Activated CD8-positive, alpha-beta T cell treated with anti-CD3 and anti-CD28 coated beads for 36 hours (primary cell): Measurements from ENCODE around the gene DNMT3L. TPM values are rescaled to one million over a fixed set of nuclear protein-coding genes. Genes with fewer than 3 reads are reported as not detected.
"Not testable (repeated sequence)": the region's sequence is repeated elsewhere in the genome, so short reads cannot be mapped to it uniquely, and the experiment has no call there.

Experiments used
- ATAC-seq: fragments of 200-7000 bp; cut with Tn5 transposase; one replicate; pipeline ENCODE4 v1.10.0; 2021; ENCODE audit warnings: mild to moderate bottlenecking, moderate library complexity
- CTCF ChIA-PET: fragments of 350-600 bp; sonication (Branson Sonifier 250); formaldehyde crosslinking; loops from one replicate; lab custom pipeline; 2021; ENCODE audit warnings: antibody characterized with exemption; lab: Charles Lee
- POLR2A ChIA-PET: fragments of 350-600 bp; sonication (Branson Sonifier 250); formaldehyde crosslinking; loops from one replicate; lab custom pipeline; 2021; ENCODE audit warnings: antibody characterized with exemption; lab: Charles Lee
- DNase-seq: peaks from one replicate; pipeline ENCODE4 v3.0.0-alpha.2; 2020
- H3K27ac Mint-ChIP-seq: one replicate; pipeline ENCODE4 v1.8.0; 2021; ENCODE audit warnings: mild to moderate bottlenecking, mixed read lengths
- H3K27me3 Mint-ChIP-seq: one replicate; pipeline ENCODE4 v1.8.0; 2021; ENCODE audit warnings: mixed read lengths
- H3K36me3 Mint-ChIP-seq: one replicate; pipeline ENCODE4 v1.8.0; 2021; ENCODE audit warnings: low read depth, mixed read lengths
- H3K4me1 Mint-ChIP-seq: one replicate; pipeline ENCODE4 v1.8.0; 2021; ENCODE audit warnings: low read depth, mixed read lengths
- H3K4me3 Mint-ChIP-seq: one replicate; pipeline ENCODE4 v1.8.0; 2021; ENCODE audit warnings: mild to moderate bottlenecking, moderate library complexity, mixed read lengths
- H3K9me3 Mint-ChIP-seq: one replicate; pipeline ENCODE4 v1.8.0; 2021; ENCODE audit warnings: mixed read lengths
- CTCF ChIP-seq: fragments of 200-600 bp; IDR thresholded peaks from one replicate; pipeline ENCODE4 v1.8.0; 2022; ENCODE audit warnings: antibody characterized with exemption, mild to moderate bottlenecking
- intact Hi-C: fragments of 100-400 bp; cut with micrococcal nuclease; formaldehyde crosslinking; loops from one replicate; pipeline ENCODE4 v1.10.0; 2022
- total RNA-seq, 2 experiments: library from RNA; stranded (reverse); gene quantifications; one replicate each; pipeline ENCODE4 v1.2.3, GENCODE V29; 2021

DNMT3L gene
- total RNA-seq, 2 experiments from 2014 or later, result not detected

GRCh38 chr21:44283948-44284347, 22.3 kb upstream of the DNMT3L start:
- H3K4me1 Mint-ChIP-seq, result no peaks in the 10 kb centered on the region
- ATAC-seq, result no peak
- H3K9me3 Mint-ChIP-seq, result no peaks in the 10 kb centered on the region
- POLR2A ChIA-PET, result no interaction called here
- intact Hi-C loops, result no loop called here
- no peaks in the 10 kb centered on the region for H3K36me3 Mint-ChIP-seq
- H3K27ac Mint-ChIP-seq, result no peak overlapping the region
- no peaks in the 10 kb centered on the region for H3K27me3 Mint-ChIP-seq
- CTCF ChIA-PET, result no interaction called here
- no peak for DNase-seq
- H3K4me3 Mint-ChIP-seq, result no peak overlapping the region
- TF ChIP-seq CTCF, result no peak

GRCh38 chr21:44283211-44283785, 21.6 kb upstream of the DNMT3L start:
- H3K4me3 Mint-ChIP-seq, H3K4me1 Mint-ChIP-seq, H3K36me3 Mint-ChIP-seq, H3K27ac Mint-ChIP-seq, POLR2A ChIA-PET, ATAC-seq, H3K9me3 Mint-ChIP-seq, H3K27me3 Mint-ChIP-seq, CTCF ChIA-PET, intact Hi-C loops, DNase-seq: not testable (repeated sequence)

- no peak overlapping the region for H3K4me3 Mint-ChIP-seq
- TF ChIP-seq CTCF, result no peak
- no peaks in the 10 kb centered on the region for H3K4me1 Mint-ChIP-seq
- CTCF ChIA-PET, result no interaction called here
- H3K27ac Mint-ChIP-seq, result no peak overlapping the region
- POLR2A ChIA-PET, result no interaction called here
- no peaks in the 10 kb centered on the region for H3K36me3 Mint-ChIP-seq
- no peaks in the 10 kb centered on the region for H3K27me3 Mint-ChIP-seq
- intact Hi-C loops, result no loop called here
- no peak for DNase-seq
- H3K9me3 Mint-ChIP-seq, result no peaks in the 10 kb centered on the region
- no peak for ATAC-seq
Observed at GRCh38 chr21:44282370-44282769, 20.7 kb upstream of the DNMT3L start.

- H3K27me3 Mint-ChIP-seq, result no peaks in the 10 kb centered on the region
- no peak for TF ChIP-seq CTCF
- ChIA-PET POLR2A (no interaction called here), CTCF (no interaction called here)
- DNase-seq (no peak), ATAC-seq (no peak)
- no peaks in the 10 kb centered on the region for H3K9me3 Mint-ChIP-seq
- intact Hi-C loops, result no loop called here
- H3K36me3 Mint-ChIP-seq, result no peaks in the 10 kb centered on the region
- no peaks in the 10 kb centered on the region for H3K4me1 Mint-ChIP-seq
- no peak overlapping the region for H3K4me3 Mint-ChIP-seq
- H3K27ac Mint-ChIP-seq, result no peak overlapping the region
Observed at GRCh38 chr21:44281801-44282200, 20.1 kb upstream of the DNMT3L start.

GRCh38 chr21:44279354-44280260, 17.9 kb upstream of the DNMT3L start:
- no peaks in the 10 kb centered on the region for H3K27me3 Mint-ChIP-seq

More at GRCh38 chr21:44279354-44280260, 17.9 kb upstream of the DNMT3L start:
- DNase-seq (no peak), ATAC-seq (no peak)
- no peaks in the 10 kb centered on the region for H3K9me3 Mint-ChIP-seq
- intact Hi-C loops, result no loop called here
- H3K27ac Mint-ChIP-seq, result no peak overlapping the region
- no peak overlapping the region for H3K4me3 Mint-ChIP-seq
- H3K36me3 Mint-ChIP-seq, result no peaks in the 10 kb centered on the region
- ChIA-PET CTCF (no interaction called here), POLR2A (no interaction called here)
- TF ChIP-seq CTCF, result no peak
- H3K4me1 Mint-ChIP-seq, result no peaks in the 10 kb centered on the region
